HCT116 (cell line): ENCODE measurements around the gene PIAS2. TPM values are rescaled to one million over a fixed set of nuclear protein-coding genes. Genes with fewer than 3 reads are reported as not detected.

ENCODE experiments used
- ATAC-seq: fragments of 200-7000 bp; cut with Tn5 transposase; 2 replicates; pipeline ENCODE4 v1.9.1; 2020; ENCODE audit warnings: mild to moderate bottlenecking, moderate library complexity
- BruUV-seq: library from RNA; stranded (reverse); fragments of 400-500 nt; replicated peaks from 2 replicates; lab custom pipeline; 2021; lab: Mats Ljungman, UMichigan
- CTCF ChIA-PET: fragments of 300-600 bp; sonication (Branson Sonifier 250); formaldehyde crosslinking; loops from one replicate; lab custom pipeline; 2021; ENCODE audit warnings: antibody characterized with exemption; lab: Charles Lee
- POLR2A ChIA-PET: fragments of 300-600, 350-600 bp; sonication (Branson Sonifier 250); formaldehyde crosslinking; loops from one replicate; lab custom pipeline; 2021; ENCODE audit warnings: antibody characterized with exemption; lab: Charles Lee
- RAD21 ChIA-PET, 2 experiments: fragments of 300-600 bp; sonication (Branson Sonifier 250); formaldehyde crosslinking; loops; one replicate each; lab custom pipeline; 2023; ENCODE audit warnings: low total read pairs in 2 of 2; ENCODE audit not compliant: uncharacterized antibody in 2 of 2, unreplicated experiment in 2 of 2, low non-redundant PET in 1 of 2; lab: Charles Lee
- DNase-seq: peaks from one replicate; pipeline ENCODE4 v3.0.0-alpha.2; 2010; ENCODE audit warnings: low read depth, low spot score
- H2AFZ ChIP-seq: fragments of 200-600 bp; shearing (Covaris generic), sonication (generic); 2 replicates; pipeline ENCODE4 v1.6.1; 2017; ENCODE audit warnings: low read depth, mixed run types, mixed read lengths, antibody characterized with exemption, low read length; ENCODE audit not compliant: poor library complexity, severe bottlenecking
- H3K27ac ChIP-seq: 2 replicates; pipeline ENCODE4 v1.5.1; 2012; ENCODE audit warnings: low read depth, low read length
- H3K27me3 ChIP-seq: fragments of 200-600 bp; sonication (generic); 2 replicates; pipeline ENCODE4 v1.6.1; 2016; ENCODE audit warnings: mixed run types, low read length, mixed read lengths; ENCODE audit not compliant: insufficient read depth
- H3K36me3 ChIP-seq, 2 experiments: fragments of 200-500 bp in 1 of 2; fragments of 200-600 bp in 1 of 2; sonication (Bioruptor generic) in 1 of 2; sonication (generic) in 1 of 2; 2 replicates each; pipeline versions ENCODE4 v1.5.1 to v1.6.1; 2014 to 2016; ENCODE audit warnings: low read length in 2 of 2, inconsistent platforms in 1 of 2, mixed read lengths in 1 of 2, mixed run types in 1 of 2; ENCODE audit not compliant: insufficient read depth in 2 of 2, control insufficient read depth in 1 of 2
- H3K4me1 ChIP-seq, 2 experiments: fragments of 200-600 bp in 1 of 2; sonication (generic) in 1 of 2; 2 replicates each; pipeline versions ENCODE4 v1.5.1 to v1.6.1; 2012 to 2017; ENCODE audit warnings: low read length in 2 of 2, inconsistent platforms in 1 of 2, mild to moderate bottlenecking in 1 of 2, mixed read lengths in 1 of 2, mixed run types in 1 of 2, moderate library complexity in 1 of 2; ENCODE audit not compliant: insufficient read depth in 2 of 2, control insufficient read depth in 1 of 2
- H3K4me2 ChIP-seq: fragments of 200-600 bp; sonication (generic); 2 replicates; pipeline ENCODE4 v1.6.1; 2017; ENCODE audit warnings: mixed run types, low read length, mixed read lengths
- H3K4me3 ChIP-seq, 2 experiments: fragments of 200-600 bp in 1 of 2; sonication (generic) in 1 of 2; replicated peaks in 1 of 2; 2 replicates each; pipeline ENCODE4 v1.5.1; 2011 to 2016; ENCODE audit warnings: low read length in 2 of 2, control low read depth in 1 of 2, low read depth in 1 of 2, mild to moderate bottlenecking in 1 of 2, mixed read lengths in 1 of 2, mixed run types in 1 of 2
- H3K79me2 ChIP-seq: fragments of 200-600 bp; sonication (generic); 2 replicates; pipeline ENCODE4 v1.6.1; 2017; ENCODE audit warnings: mild to moderate bottlenecking, mixed run types, low read length, moderate library complexity, mixed read lengths; ENCODE audit not compliant: insufficient read depth
- H3K9ac ChIP-seq: fragments of 200-600 bp; sonication (generic); 2 replicates; pipeline ENCODE4 v1.6.1; 2016; ENCODE audit warnings: low read length, mixed read lengths
- H3K9me2 ChIP-seq: fragments of 200-600 bp; sonication (generic), shearing (Covaris generic); 2 replicates; pipeline ENCODE4 v1.6.1; 2017; ENCODE audit warnings: mixed run types, mild to moderate bottlenecking, moderate library complexity; ENCODE audit not compliant: insufficient read depth
- H3K9me3 ChIP-seq, 2 experiments: fragments of 200-500 bp in 1 of 2; fragments of 200-600 bp in 1 of 2; sonication (Bioruptor generic) in 1 of 2; sonication (generic) in 1 of 2; 2 replicates each; pipeline ENCODE4 v1.6.1; 2014 to 2017; ENCODE audit warnings: low read length in 2 of 2, mixed read lengths in 2 of 2, inconsistent platforms in 1 of 2, low read depth in 1 of 2, mild to moderate bottlenecking in 1 of 2, mixed run types in 1 of 2, moderate library complexity in 1 of 2; ENCODE audit not compliant: control insufficient read depth in 1 of 2, insufficient read depth in 1 of 2
- H4K20me1 ChIP-seq: fragments of 200-600 bp; sonication (generic), shearing (Covaris generic); 2 replicates; pipeline ENCODE4 v1.6.1; 2017; ENCODE audit warnings: mixed run types, mild to moderate bottlenecking, moderate library complexity; ENCODE audit not compliant: insufficient read depth
- ATF3 ChIP-seq: IDR thresholded peaks from 2 replicates; pipeline ENCODE4 v1.6.1; 2012
- CBX3 ChIP-seq: IDR thresholded peaks from 2 replicates; pipeline ENCODE4 v1.6.1; 2012; ENCODE audit warnings: low read depth
- CEBPB ChIP-seq: IDR thresholded peaks from 2 replicates; pipeline ENCODE4 v1.6.1; 2012; ENCODE audit warnings: low read depth
- EGR1 ChIP-seq: IDR thresholded peaks from 2 replicates; pipeline ENCODE4 v1.6.1; 2012; ENCODE audit warnings: low read depth
- EZH2phosphoT487 ChIP-seq: fragments of 200-600 bp; IDR thresholded peaks from 2 replicates; pipeline ENCODE4 v1.6.1; 2018; ENCODE audit warnings: antibody characterized with exemption, borderline replicate concordance
- FOSL1 ChIP-seq: IDR thresholded peaks from 2 replicates; pipeline ENCODE4 v1.6.1; 2012; ENCODE audit warnings: low read depth
- JUND ChIP-seq: IDR thresholded peaks from 2 replicates; pipeline ENCODE4 v1.6.1; 2012
- REST ChIP-seq: IDR thresholded peaks from 2 replicates; pipeline ENCODE4 v1.6.1; 2012; ENCODE audit warnings: low read depth
- SIN3A ChIP-seq: IDR thresholded peaks from 2 replicates; pipeline ENCODE4 v1.6.1; 2012; ENCODE audit warnings: low read depth
- SP1 ChIP-seq: IDR thresholded peaks from 2 replicates; pipeline ENCODE4 v1.6.1; 2012; ENCODE audit warnings: low read depth
- SRF ChIP-seq: IDR thresholded peaks from 2 replicates; pipeline ENCODE4 v1.6.1; 2012; ENCODE audit warnings: low read depth
- TCF7L2 ChIP-seq: IDR thresholded peaks from 2 replicates; pipeline ENCODE4 v1.7.0; 2011; ENCODE audit warnings: borderline replicate concordance, inconsistent platforms; ENCODE audit not compliant: insufficient read depth, insufficient read length; ENCODE audit errors: extremely low read depth
- ZBTB33 ChIP-seq: IDR thresholded peaks from 2 replicates; pipeline ENCODE4 v1.6.1; 2011; ENCODE audit warnings: mild to moderate bottlenecking, low read length, moderate library complexity; ENCODE audit not compliant: insufficient replicate concordance; ENCODE audit errors: extremely low read depth
- ZNF274 ChIP-seq: fragments of 200-500 bp; sonication (Bioruptor generic); IDR thresholded peaks from 2 replicates; pipeline ENCODE4 v1.6.1; 2014; ENCODE audit warnings: mild to moderate bottlenecking, low read depth, low read length, inconsistent platforms
- intact Hi-C: fragments of 100-400 bp; cut with micrococcal nuclease; formaldehyde crosslinking; loops from 2 replicates; pipeline ENCODE4 v1.10.0; 2022
- total RNA-seq: library from RNA; stranded (reverse); gene quantifications from one replicate; pipeline ENCODE4 v1.2.1, GENCODE V29; 2021; ENCODE audit not compliant: unreplicated experiment
- TF ChIP-seq, protein P1 (sequence below): IDR thresholded peaks from 2 replicates; pipeline ENCODE4 v1.6.1; 2012

The PIAS2 gene
- total RNA-seq, 1 experiment from 2014 or later = 31.7 TPM

- Histone ChIP-seq H3K27me3 (peaks cover 10% of the 10 kb centered on the region; the same call in 1 of the 2 replicates), H3K4me3 (no peak overlapping the region), H3K27ac (no peak overlapping the region), H3K9me3 (no peaks in the 10 kb centered on the region), H3K36me3 (no peaks in the 10 kb centered on the region), H3K9me2 (no peaks in the 10 kb centered on the region), H4K20me1 (no peaks in the 10 kb centered on the region), H3K9ac (no peak overlapping the region), H3K4me2 (no peak overlapping the region), H3K79me2 (no peaks in the 10 kb centered on the region), H2AFZ (no peak overlapping the region), H3K4me1 (no peaks in the 10 kb centered on the region)
- ChIA-PET RAD21 (no interaction called here), POLR2A (no interaction called here), CTCF (no interaction called here)
- intact Hi-C loops = no loop called here
- TF ChIP-seq ATF3 (no peak), ZNF274 (no peak), FOSL1 (no peak), SRF (no peak), CEBPB (no peak), JUND (no peak), REST (no peak), SIN3A (no peak), EZH2phosphoT487 (no peak), CBX3 (no peak), TCF7L2 (no peak), EGR1 (no peak), SP1 (no peak), ZBTB33 (no peak)
- TF ChIP-seq, protein P1, sequence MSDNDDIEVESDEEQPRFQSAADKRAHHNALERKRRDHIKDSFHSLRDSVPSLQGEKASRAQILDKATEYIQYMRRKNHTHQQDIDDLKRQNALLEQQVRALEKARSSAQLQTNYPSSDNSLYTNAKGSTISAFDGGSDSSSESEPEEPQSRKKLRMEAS = no peak
- no TSS peak for BruUV-seq
- DNase-seq (no peak), ATAC-seq (no peak)
Observed at GRCh38 chr18:46759890-46760289, 157.4 kb downstream of the PIAS2 start.
